ENCODE results near the gene CNPY3. TPM values are rescaled to one million over a fixed set of nuclear protein-coding genes. Genes with fewer than 3 reads are reported as not detected.

The CNPY3 gene
- total RNA-seq, 8 experiments from 2014 or later, result 29.6 to 49.1 (median 33.4) TPM

DNA sequence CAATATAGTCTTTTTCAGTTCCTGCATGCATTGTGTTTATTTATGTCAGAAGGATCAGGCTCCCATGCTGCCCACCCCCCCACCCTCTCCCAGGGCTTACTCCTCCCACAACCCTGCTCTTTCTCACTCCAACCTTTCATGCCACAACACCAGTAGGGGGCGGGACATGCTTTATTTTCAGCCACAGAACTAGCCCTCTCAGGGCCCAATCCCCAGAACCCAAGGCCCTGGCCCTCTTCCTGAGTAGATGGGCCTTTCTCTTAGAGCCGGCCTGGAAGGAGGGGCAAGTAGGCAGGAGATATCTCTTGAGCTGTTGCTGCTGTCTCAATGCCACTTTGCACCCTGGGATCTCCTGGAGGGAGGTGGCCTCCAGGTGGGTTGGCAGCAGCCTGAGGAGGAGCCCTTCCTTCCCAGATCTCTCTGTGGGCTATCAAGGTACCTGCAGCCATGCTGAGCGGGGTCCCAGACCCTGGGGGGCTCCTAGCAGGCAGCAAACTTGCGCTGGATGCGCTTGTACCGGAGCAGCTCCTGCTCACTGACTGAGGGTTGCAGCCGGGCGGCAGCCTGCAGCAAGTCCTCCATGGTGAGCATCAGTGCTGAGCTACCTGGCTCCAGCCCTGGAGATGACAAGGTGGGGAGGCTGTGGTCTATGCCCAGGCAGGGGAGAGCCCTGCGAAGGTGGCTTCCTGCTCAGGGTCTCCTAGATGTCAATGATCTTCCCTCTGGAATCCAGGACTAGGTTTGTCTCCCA is 34.8 kb downstream of the CNPY3 start:
- no peak overlapping the region for H3K4me3 ChIP-seq
- in situ Hi-C loops (cut with MboI; ENCODE audit: low pct_unique_long_range_greater_than_20kb in 2 of 9, low sequenced_read_pairs in 9 of 9, unreplicated experiment in 9 of 9), result no loop called here
- ATAC-seq (replicated peaks in 6 of 8), result peak in 3 of 8 experiments; percentile 6 to 63 (median 27)
- 80 to 100% (median 90%) methylated on average over 1 to 4 of the region's 9 CpGs; no CpG with 5 or more reads in 5 of the 10 experiments for WGBS, 10 experiments
- no peak overlapping the region for H3K27ac ChIP-seq
- H3K4me1 ChIP-seq (replicated peaks in 1 of 2), result peaks cover 0 to 6% of the 10 kb centered on the region in 2 donors

DNA sequence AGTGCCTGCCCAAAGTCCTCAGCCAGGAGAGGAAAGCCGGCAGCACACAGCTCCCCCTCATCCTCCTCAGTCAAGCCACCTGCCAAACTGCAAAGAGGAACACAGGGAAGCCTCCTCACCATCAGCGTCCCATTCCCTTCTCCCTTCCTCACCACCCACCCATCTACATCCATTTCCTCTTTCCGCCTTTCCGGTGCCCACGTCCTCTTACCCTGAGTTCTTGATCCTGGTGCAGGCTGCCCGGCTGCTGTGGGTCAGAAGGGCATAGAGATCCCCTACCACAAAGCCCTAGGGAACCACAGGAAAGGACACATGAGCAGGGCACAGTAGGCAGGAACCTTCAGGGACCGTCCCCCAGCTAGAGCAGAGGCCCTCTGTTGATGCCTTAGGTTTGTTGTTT is 37.3 kb downstream of the CNPY3 start:
- Histone ChIP-seq H3K4me3 (no peak overlapping the region), H3K27ac (no peak overlapping the region), H3K4me1 (replicated peaks in 1 of 2) (peaks cover 6 to 7% of the 10 kb centered on the region in 2 donors)
- 20 to 100% (median 83%) methylated on average over 1 to 7 of the region's 7 CpGs; no CpG with 5 or more reads in 3 of the 10 experiments for WGBS, 10 experiments
- in situ Hi-C loops (cut with MboI; ENCODE audit: low pct_unique_long_range_greater_than_20kb in 2 of 9, low sequenced_read_pairs in 9 of 9, unreplicated experiment in 9 of 9), result no loop called here
- ATAC-seq (replicated peaks in 6 of 8), result no peak

DNA sequence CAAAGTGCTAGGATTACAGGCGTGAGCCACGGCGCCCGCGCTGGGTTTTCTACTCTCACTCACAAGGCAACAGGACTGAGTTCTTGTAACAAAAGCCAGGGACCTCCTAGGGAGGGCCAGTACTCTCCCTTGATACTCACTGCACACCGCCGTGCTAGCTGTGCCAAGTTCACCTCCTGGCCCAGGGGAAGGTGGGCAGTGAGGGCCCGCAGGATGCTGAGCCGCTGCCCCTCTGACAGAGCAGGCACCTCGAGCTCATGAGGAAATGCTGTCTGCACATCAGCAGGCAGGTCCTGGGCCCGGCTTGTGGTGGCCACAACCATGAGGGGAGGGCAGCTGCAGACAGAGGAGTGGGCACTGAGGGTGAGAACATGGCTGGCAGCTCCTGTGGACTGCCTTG is 37.9 kb downstream of the CNPY3 start:
- no peak overlapping the region for H3K27ac ChIP-seq
- H3K4me3 ChIP-seq, result no peak overlapping the region
- no peak for ATAC-seq (replicated peaks in 6 of 8)
- WGBS, 10 experiments, result 60 to 100% (median 93%) methylated on average over 1 to 10 of the region's 11 CpGs; no CpG with 5 or more reads in 4 of the 10 experiments
- in situ Hi-C loops (cut with MboI; ENCODE audit: low pct_unique_long_range_greater_than_20kb in 2 of 9, low sequenced_read_pairs in 9 of 9, unreplicated experiment in 9 of 9), result no loop called here
- H3K4me1 ChIP-seq (replicated peaks in 1 of 2), result peaks cover 6 to 7% of the 10 kb centered on the region in 2 donors

DNA sequence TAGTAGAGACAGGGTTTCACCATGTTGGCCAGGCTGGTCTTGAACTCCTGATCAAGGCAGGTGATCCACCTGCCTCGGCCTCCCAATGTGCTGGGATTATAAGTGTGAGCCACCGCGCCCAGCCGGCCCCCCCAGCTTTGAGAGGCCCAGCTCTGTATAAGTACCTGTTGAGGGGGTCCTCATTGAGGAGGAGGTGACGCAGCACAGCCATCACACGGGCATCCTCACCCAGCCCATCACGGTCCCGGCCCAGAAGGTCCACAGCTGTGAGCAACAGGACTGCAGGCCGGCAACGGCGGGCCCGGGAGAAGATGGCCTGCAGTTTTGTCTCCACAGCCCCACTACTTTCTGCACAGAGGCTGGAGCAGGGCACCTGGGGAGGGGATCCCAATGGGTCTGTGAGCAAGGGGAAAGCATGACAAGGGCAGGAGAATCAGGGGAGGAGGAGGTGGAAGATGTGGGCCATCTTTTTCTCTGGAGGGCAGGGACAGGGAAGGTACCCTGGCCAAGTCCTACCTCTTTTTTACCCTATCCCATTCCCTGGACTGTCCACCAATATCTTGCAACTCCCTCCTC is 38.9 kb downstream of the CNPY3 start:
- in situ Hi-C loops (cut with MboI; ENCODE audit: low pct_unique_long_range_greater_than_20kb in 2 of 9, low sequenced_read_pairs in 9 of 9, unreplicated experiment in 9 of 9), result no loop called here
- no peak overlapping the region for H3K27ac ChIP-seq
- H3K4me1 ChIP-seq (replicated peaks in 1 of 2), result peaks cover 6 to 7% of the 10 kb centered on the region in 2 donors
- no peak for ATAC-seq (replicated peaks in 6 of 8)
- H3K4me3 ChIP-seq, result no peak overlapping the region
- WGBS, 10 experiments, result 80 to 100% (median 93%) methylated on average over 1 to 7 of the region's 12 CpGs; no CpG with 5 or more reads in 4 of the 10 experiments

DNA sequence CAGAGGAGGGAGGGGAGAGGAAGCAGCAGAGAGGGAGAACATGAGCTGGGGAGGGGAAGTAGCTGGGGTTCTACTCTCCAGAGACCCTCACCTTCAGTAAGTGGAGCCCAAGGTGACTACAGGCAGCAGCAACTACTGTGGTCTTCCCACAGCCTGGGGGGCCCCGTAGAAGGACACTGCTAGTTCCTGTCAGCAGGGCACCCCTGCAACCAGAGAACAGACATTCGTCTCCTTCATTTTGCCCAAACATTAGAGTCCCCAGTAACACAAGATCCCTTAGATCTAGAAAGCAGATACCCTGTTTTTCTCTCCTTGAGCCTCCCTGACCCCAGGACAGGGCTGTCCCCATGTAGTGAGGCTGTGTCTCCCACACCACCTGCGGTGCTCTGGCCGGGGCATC is 39.5 kb downstream of the CNPY3 start:
- peaks cover 6 to 7% of the 10 kb centered on the region in 2 donors for H3K4me1 ChIP-seq (replicated peaks in 1 of 2)
- in situ Hi-C loops (cut with MboI; ENCODE audit: low pct_unique_long_range_greater_than_20kb in 2 of 9, low sequenced_read_pairs in 9 of 9, unreplicated experiment in 9 of 9), result no loop called here
- no peak overlapping the region for H3K4me3 ChIP-seq
- ATAC-seq (replicated peaks in 6 of 8), result no peak
- 20 to 100% (median 50%) methylated on average over 1 to 2 of the region's 4 CpGs; no CpG with 5 or more reads in 4 of the 10 experiments for WGBS, 10 experiments
- no peak overlapping the region for H3K27ac ChIP-seq

DNA sequence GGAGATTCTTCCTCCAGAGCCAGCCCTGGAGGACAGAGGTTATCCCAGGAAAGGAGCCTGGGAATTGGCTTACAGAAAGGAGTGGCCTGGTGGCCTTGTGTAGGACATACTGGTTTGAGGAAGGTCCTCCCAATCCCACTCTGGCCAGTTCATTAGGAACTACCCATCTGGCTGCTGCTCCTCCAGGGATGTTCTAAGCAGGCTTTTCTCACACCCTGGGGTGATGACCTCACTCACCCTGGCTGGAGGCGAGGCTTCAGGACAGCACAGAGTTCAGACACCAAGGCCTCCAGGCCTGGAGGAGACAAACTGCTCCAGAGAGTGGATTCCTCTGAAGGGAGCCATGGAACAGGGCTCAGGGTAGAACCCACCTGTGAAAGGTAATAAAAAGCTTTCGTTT is 40.2 kb downstream of the CNPY3 start:
- 94 to 100% methylated on average over 1 to 2 of the region's 2 CpGs; no CpG with 5 or more reads in 8 of the 10 experiments for WGBS, 10 experiments
- Histone ChIP-seq H3K27ac (no peak overlapping the region), H3K4me3 (no peak overlapping the region), H3K4me1 (replicated peaks in 1 of 2) (peaks cover 6 to 7% of the 10 kb centered on the region in 2 donors)
- no peak for ATAC-seq (replicated peaks in 6 of 8)
- in situ Hi-C loops (cut with MboI; ENCODE audit: low pct_unique_long_range_greater_than_20kb in 2 of 9, low sequenced_read_pairs in 9 of 9, unreplicated experiment in 9 of 9), result no loop called here

DNA sequence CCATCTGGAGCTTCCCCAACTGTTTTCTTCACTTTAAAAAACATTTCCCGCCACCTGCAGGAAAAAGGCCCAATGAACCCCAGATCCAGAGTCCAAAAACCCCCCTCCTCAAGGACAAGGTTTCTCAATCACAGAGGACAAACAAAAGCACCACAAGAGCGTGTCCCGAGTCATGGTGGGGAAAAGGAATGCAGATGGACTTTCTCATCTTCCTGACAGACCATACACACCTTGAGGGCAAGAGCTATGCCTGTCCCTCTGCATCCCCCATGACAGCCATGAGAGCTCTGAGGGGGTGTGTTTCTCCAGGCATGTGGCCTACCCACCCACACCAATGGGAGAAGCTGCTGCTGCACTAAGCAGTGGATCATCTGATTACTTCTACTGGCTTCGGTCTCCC is 40.7 kb downstream of the CNPY3 start:
- 82 to 100% (median 100%) methylated on average over 1 to 2 of the region's 4 CpGs; no CpG with 5 or more reads in 4 of the 10 experiments for WGBS, 10 experiments
- in situ Hi-C loops (cut with MboI; ENCODE audit: low pct_unique_long_range_greater_than_20kb in 2 of 9, low sequenced_read_pairs in 9 of 9, unreplicated experiment in 9 of 9), result no loop called here

DNA sequence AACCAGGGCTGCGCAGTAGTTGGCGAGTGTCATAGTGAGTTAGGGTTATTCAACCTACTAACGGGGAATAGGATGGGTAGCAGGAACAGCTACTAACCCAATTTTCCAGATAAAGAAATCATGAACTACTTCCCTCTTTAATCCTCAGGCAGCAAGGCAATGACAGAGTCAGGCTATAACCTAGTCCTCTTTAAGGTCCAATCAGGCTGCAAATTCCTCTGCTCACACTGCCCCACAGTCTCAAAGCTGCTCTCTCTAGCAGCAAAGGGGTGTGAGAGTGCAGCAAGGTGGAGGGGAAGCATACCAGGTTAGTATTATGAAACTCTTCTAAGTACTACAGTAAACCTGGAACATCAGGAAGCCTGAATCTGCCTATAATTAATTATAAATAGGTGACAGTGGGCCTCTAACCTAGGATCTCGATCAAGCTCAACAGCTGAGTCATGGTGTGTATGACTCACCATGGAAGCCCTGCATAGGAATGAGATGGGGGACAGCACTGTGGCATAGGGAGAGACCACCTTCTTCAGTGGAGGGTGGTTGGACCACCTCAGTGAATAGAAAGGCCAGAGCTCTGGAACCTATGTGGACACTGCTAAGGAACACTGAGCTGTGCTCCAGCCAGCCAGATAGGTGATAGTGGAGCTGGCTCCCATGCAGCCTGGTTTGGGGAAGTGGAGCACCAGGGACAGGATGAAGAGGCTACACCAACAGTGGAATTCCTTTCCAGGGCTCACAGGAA is 41.8 kb downstream of the CNPY3 start:
- in situ Hi-C loops (cut with MboI; ENCODE audit: low pct_unique_long_range_greater_than_20kb in 2 of 9, low sequenced_read_pairs in 9 of 9, unreplicated experiment in 9 of 9), result no loop called here
- Histone ChIP-seq H3K4me1 (replicated peaks in 1 of 2) (peaks cover 6 to 7% of the 10 kb centered on the region in 2 donors), H3K4me3 (no peak overlapping the region), H3K27ac (peak overlapping the region in 1 of 2 donors; percentile 56)
- peak in 7 of 8 experiments; percentile 57 to 95 (median 93) for ATAC-seq (replicated peaks in 6 of 8)
- WGBS, 10 experiments, result 0 to 100% (median 64%) methylated on average over 1 to 4 of the region's 4 CpGs; no CpG with 5 or more reads in 2 of the 10 experiments

More for the DNA sequence above, 40.7 kb downstream of the CNPY3 start:
- no peak for ATAC-seq (replicated peaks in 6 of 8)
- Histone ChIP-seq H3K27ac (no peak overlapping the region), H3K4me1 (replicated peaks in 1 of 2) (peaks cover 6 to 7% of the 10 kb centered on the region in 2 donors), H3K4me3 (no peak overlapping the region)

DNA sequence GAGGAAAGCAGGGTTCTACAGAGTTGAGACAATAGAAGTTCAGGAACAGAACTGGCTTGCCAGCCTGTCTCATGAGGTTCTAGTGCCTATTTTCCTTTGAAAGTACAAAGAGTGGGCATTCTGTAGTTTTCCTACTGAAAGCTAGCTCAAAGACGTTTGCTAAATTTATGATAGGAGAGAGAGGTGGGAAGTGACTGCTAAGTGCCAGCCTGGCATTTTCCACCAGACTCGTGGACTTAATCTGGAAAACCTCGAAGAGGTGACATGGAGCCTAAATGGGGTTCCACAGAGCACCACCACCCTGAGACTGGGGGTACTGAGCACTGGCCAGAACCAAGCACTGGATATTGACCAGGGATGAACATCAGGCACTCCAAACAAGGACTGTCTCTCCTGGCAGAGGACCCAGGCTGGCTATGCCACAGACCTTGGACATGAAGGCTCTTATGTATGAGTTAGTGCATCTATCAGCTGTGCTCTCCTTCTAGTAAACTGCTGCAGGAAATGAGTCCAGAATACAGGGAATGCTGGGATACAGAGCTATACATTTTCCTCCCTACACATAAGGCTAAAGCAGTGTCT is 42.6 kb downstream of the CNPY3 start:
- Histone ChIP-seq H3K4me1 (replicated peaks in 1 of 2) (peaks cover 7% of the 10 kb centered on the region in 2 donors), H3K27ac (peak overlapping the region in 1 of 2 donors; percentile 56), H3K4me3 (no peak overlapping the region)
- WGBS, 10 experiments, result 89 to 100% (median 100%) methylated on average over 1 to 3 of the region's 3 CpGs; no CpG with 5 or more reads in 7 of the 10 experiments
- ATAC-seq (replicated peaks in 6 of 8), result no peak
- in situ Hi-C loops (cut with MboI; ENCODE audit: low pct_unique_long_range_greater_than_20kb in 2 of 9, low sequenced_read_pairs in 9 of 9, unreplicated experiment in 9 of 9), result no loop called here

DNA sequence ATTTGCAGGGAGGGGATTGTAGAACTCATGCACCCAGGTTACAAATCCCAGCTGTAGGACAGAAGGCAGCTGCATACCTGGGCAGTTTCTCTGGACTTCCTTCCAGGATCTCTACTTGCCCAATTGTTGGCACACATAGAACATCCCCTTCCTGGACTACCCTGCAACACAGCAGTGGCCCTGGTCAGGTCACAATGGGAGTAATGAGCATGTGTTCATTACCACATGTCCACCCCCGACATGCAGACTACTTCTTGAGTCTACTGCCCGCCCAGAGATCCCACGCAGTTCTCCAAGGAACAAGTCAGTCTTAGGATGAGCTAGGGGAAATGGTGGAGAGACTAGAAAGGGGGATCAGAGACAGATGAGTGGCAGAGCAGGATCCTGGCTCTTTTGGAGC is 44.6 kb downstream of the CNPY3 start:
- in situ Hi-C loops (cut with MboI; ENCODE audit: low pct_unique_long_range_greater_than_20kb in 2 of 9, low sequenced_read_pairs in 9 of 9, unreplicated experiment in 9 of 9), result no loop called here
- no peak overlapping the region for H3K27ac ChIP-seq

DNA sequence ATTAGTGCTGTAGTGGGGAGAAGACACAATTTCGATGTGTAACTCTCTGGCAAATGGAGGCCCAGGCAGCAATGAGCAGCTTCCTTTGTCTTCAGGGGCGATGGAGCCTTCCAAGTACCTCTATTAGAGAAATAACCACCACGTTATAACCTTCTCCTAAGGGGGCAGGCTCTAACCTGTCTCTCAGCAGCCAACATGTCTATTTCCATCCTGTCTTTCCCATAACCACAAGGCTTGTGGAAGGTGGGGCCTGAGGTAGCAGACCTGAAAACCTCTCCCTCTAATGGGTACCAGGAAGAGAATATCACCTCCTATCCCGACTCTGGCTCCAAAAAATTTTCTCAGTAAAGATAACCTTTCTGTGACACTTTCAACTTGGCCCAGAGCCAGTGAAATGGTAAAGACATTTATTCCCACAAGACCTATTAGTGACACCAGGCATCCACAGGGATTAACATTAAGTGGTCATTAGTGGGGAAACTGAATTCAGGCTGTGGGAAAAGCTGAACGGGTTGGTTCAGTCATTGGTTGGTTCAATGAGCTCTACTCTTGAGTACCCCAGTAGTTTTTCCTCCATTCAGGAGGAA is 45.7 kb downstream of the CNPY3 start:
- no peak for ATAC-seq (replicated peaks in 6 of 8)
- 68 to 100% (median 91%) methylated on average over 1 to 3 of the region's 5 CpGs; no CpG with 5 or more reads in 2 of the 10 experiments for WGBS, 10 experiments
- Histone ChIP-seq H3K4me1 (replicated peaks in 1 of 2) (peaks cover 15 to 22% of the 10 kb centered on the region in 2 donors), H3K4me3 (no peak overlapping the region), H3K27ac (no peak overlapping the region)
- in situ Hi-C loops (cut with MboI; ENCODE audit: low pct_unique_long_range_greater_than_20kb in 2 of 9, low sequenced_read_pairs in 9 of 9, unreplicated experiment in 9 of 9), result no loop called here

More for the DNA sequence above, 44.6 kb downstream of the CNPY3 start:
- WGBS, 10 experiments, result 56 to 100% (median 93%) methylated on average over 1 to 3 of the region's 3 CpGs; no CpG with 5 or more reads in 2 of the 10 experiments
- H3K4me3 ChIP-seq, result no peak overlapping the region
- peaks cover 15 to 17% of the 10 kb centered on the region in 2 donors for H3K4me1 ChIP-seq (replicated peaks in 1 of 2)
- no peak for ATAC-seq (replicated peaks in 6 of 8)

DNA sequence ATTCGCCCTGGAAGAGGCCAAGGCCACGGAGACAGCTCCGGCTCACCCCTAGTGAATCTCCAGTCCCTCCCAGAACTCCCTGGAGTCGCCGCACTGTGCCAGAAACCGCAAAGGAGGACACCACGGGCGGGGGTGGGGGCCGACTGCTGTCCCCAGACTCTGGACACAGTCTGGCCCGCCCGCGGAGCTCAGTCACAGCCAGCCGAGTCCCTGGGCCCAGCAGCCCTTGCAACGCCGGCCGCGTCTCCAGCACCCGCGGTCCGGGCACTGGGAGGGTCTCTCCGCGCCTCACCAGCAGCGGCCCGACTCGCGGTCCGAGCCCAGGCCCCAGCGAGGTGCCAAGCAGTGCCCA is 49.2 kb downstream of the CNPY3 start:
- ATAC-seq (replicated peaks in 6 of 8), result peak in 3 of 8 experiments; percentile 51 to 63 (median 55)
- Histone ChIP-seq H3K27ac (peak overlapping the region; percentile 79 to 87), H3K4me1 (replicated peaks in 1 of 2) (peaks cover 8 to 16% of the 10 kb centered on the region in 2 donors), H3K4me3 (peak overlapping the region; percentile 89 to 98 (median 93))
- in situ Hi-C loops (cut with MboI; ENCODE audit: low pct_unique_long_range_greater_than_20kb in 2 of 9, low sequenced_read_pairs in 9 of 9, unreplicated experiment in 9 of 9), result no loop called here
- WGBS, 10 experiments, result 0% methylated on average over 2 to 4 of the region's 28 CpGs; no CpG with 5 or more reads in 8 of the 10 experiments

Measured in motor neuron (in vitro differentiated cells).